SK-N-SH (cell line): ENCODE measurements around the gene CYBC1. TPM values are rescaled to one million over a fixed set of nuclear protein-coding genes. Genes with fewer than 3 reads are reported as not detected.
A peak's percentile ranks its signal among the peaks of the same experiment; 100 is the strongest.

Experiments
- CTCF ChIA-PET: fragments of 300-600, 350-600 bp; formaldehyde crosslinking; extraction: SDS; loops from one replicate; lab custom pipeline; 2021; lab: Yijun Ruan, JAX
- POLR2A ChIA-PET: fragments of 350-600 bp; sonication (Branson Sonifier 250); formaldehyde crosslinking; extraction: SDS; loops from one replicate; lab custom pipeline; 2020; ENCODE audit warnings: antibody characterized with exemption, inconsistent platforms; lab: Yijun Ruan, JAX
- DNase-seq: peaks from one replicate; pipeline ENCODE4 v3.0.0; 2012
- H2AFZ ChIP-seq: fragments of 200-600 bp; sonication (generic); 2 replicates; pipeline ENCODE4 v1.8.1; 2016; ENCODE audit warnings: antibody characterized with exemption, mild to moderate bottlenecking, low read depth
- H3F3A ChIP-seq: fragments of 200-600 bp; sonication (generic); replicated peaks from 2 replicates; pipeline ENCODE3; 2016; ENCODE audit warnings: antibody characterized with exemption, mild to moderate bottlenecking; ENCODE audit not compliant: insufficient read depth
- H3K27ac ChIP-seq, 2 experiments: fragments of 200-500 bp in 1 of 2; fragments of 200-600 bp in 1 of 2; sonication (Bioruptor generic) in 1 of 2; sonication (generic), shearing (Covaris generic) in 1 of 2; 2 replicates each; pipeline versions ENCODE4 v1.5.1 to v1.6.1; 2014 to 2016; ENCODE audit warnings: low read depth in 2 of 2, inconsistent platforms in 1 of 2, low read length in 1 of 2, mild to moderate bottlenecking in 1 of 2, mixed read lengths in 1 of 2
- H3K27me3 ChIP-seq: fragments of 200-600 bp; sonication (generic), shearing (Covaris generic); 2 replicates; pipeline ENCODE4 v1.6.1; 2016; ENCODE audit warnings: mixed run types; ENCODE audit not compliant: insufficient read depth
- H3K36me3 ChIP-seq, 2 experiments: fragments of 200-500 bp in 1 of 2; fragments of 200-600 bp in 1 of 2; sonication (Bioruptor generic) in 1 of 2; sonication (generic) in 1 of 2; replicated peaks in 1 of 2; 2 replicates each; pipeline versions ENCODE3 to v1.5.1; 2014 to 2016; ENCODE audit warnings: low read length in 1 of 2, mild to moderate bottlenecking in 1 of 2; ENCODE audit not compliant: insufficient read depth in 2 of 2, control insufficient read depth in 1 of 2
- H3K4me1 ChIP-seq, 2 experiments: fragments of 200-500 bp in 1 of 2; fragments of 200-600 bp in 1 of 2; sonication (Bioruptor generic) in 1 of 2; sonication (generic), shearing (Covaris generic) in 1 of 2; 2 replicates each; pipeline versions ENCODE4 v1.5.1 to v1.6.1; 2014 to 2016; ENCODE audit warnings: low read depth in 1 of 2, low read length in 1 of 2, mixed run types in 1 of 2; ENCODE audit not compliant: insufficient read depth in 2 of 2, control insufficient read depth in 1 of 2
- H3K4me2 ChIP-seq: fragments of 200-600 bp; sonication (generic), shearing (Covaris generic); 2 replicates; pipeline ENCODE4 v1.6.1; 2017; ENCODE audit warnings: mixed run types
- H3K4me3 ChIP-seq, 2 experiments: fragments of 200-500 bp in 1 of 2; fragments of 200-600 bp in 1 of 2; sonication (Bioruptor generic) in 1 of 2; sonication (generic), shearing (Covaris generic) in 1 of 2; 2 replicates each; pipeline versions ENCODE4 v1.5.1 to v1.8.1; 2014 to 2016; ENCODE audit warnings: low read depth in 2 of 2, inconsistent platforms in 1 of 2, low read length in 1 of 2, mild to moderate bottlenecking in 1 of 2, mixed read lengths in 1 of 2, moderate library complexity in 1 of 2
- H3K79me2 ChIP-seq: fragments of 200-600 bp; sonication (generic); 2 replicates; pipeline ENCODE4 v1.8.1; 2017; ENCODE audit warnings: mild to moderate bottlenecking; ENCODE audit not compliant: insufficient read depth
- H3K9ac ChIP-seq: fragments of 200-600 bp; sonication (generic); 2 replicates; pipeline ENCODE4 v1.6.1; 2017; ENCODE audit warnings: mixed run types
- H3K9me2 ChIP-seq: fragments of 200-600 bp; sonication (generic); 2 replicates; pipeline ENCODE4 v1.6.1; 2017; ENCODE audit warnings: mixed run types
- H3K9me3 ChIP-seq: fragments of 200-600 bp; sonication (generic); 2 replicates; pipeline ENCODE4 v1.6.1; 2017; ENCODE audit warnings: mixed run types, mild to moderate bottlenecking, moderate library complexity
- H4K20me1 ChIP-seq: fragments of 200-600 bp; sonication (generic); 2 replicates; pipeline ENCODE4 v1.6.1; 2017; ENCODE audit warnings: mild to moderate bottlenecking, mixed run types; ENCODE audit not compliant: insufficient read depth
- CTCF ChIP-seq: fragments of 200-600 bp; sonication (generic); IDR thresholded peaks from 2 replicates; pipeline ENCODE4 v1.6.1; 2017; ENCODE audit warnings: antibody characterized with exemption, mild to moderate bottlenecking, moderate library complexity
- FOSL2 ChIP-seq: IDR thresholded peaks from 2 replicates; pipeline ENCODE4 v1.4.0; 2012; ENCODE audit warnings: low read depth, mild to moderate bottlenecking, moderate library complexity, borderline replicate concordance
- FOXJ3 ChIP-seq: sonication (generic); formaldehyde crosslinking; IDR thresholded peaks from 2 replicates; pipeline ENCODE4 v1.5.1; 2020; ENCODE audit warnings: mild to moderate bottlenecking, missing genetic modification reagents
- FOXM1 ChIP-seq: IDR thresholded peaks from 2 replicates; pipeline ENCODE4 v1.4.0; 2012; ENCODE audit warnings: low read depth, mild to moderate bottlenecking
- GABPA ChIP-seq: IDR thresholded peaks from 2 replicates; pipeline ENCODE4 v1.4.0; 2012; ENCODE audit warnings: low read depth, mild to moderate bottlenecking
- JUND ChIP-seq: IDR thresholded peaks from 2 replicates; pipeline ENCODE4 v1.4.0; 2012
- MEF2A ChIP-seq: IDR thresholded peaks from 2 replicates; pipeline ENCODE4 v1.4.0; 2012; ENCODE audit warnings: low read depth, borderline replicate concordance
- NFIC ChIP-seq: IDR thresholded peaks from 2 replicates; pipeline ENCODE4 v1.4.0; 2012; ENCODE audit warnings: borderline replicate concordance
- PBX3 ChIP-seq: IDR thresholded peaks from 2 replicates; pipeline ENCODE4; 2012
- POLR2AphosphoS5 ChIP-seq: IDR thresholded peaks from 2 replicates; pipeline ENCODE4 v1.6.1; 2012; ENCODE audit warnings: low read depth, low read length
- RXRA ChIP-seq: IDR thresholded peaks from 2 replicates; pipeline ENCODE4 v1.4.0; 2012; ENCODE audit warnings: low read depth, mild to moderate bottlenecking, borderline replicate concordance
- SMC3 ChIP-seq: IDR thresholded peaks from 2 replicates; pipeline ENCODE4 v1.6.1; 2012; ENCODE audit warnings: low read depth, low read length, improper control_type of control experiment
- ZBTB33 ChIP-seq: IDR thresholded peaks from 2 replicates; pipeline ENCODE4 v1.4.0; 2012; ENCODE audit warnings: low read depth, borderline replicate concordance
- WGBS: methylation state at CpG from one replicate; pipeline ENCODE4 v1.1.6; 2017; ENCODE audit warnings: low lambda C conversion rate; 5-methylcytosine and 5-hydroxymethylcytosine counted together
- polyA plus RNA-seq, 3 experiments: library from polyadenylated mRNA; depleted of rRNA; stranded (reverse); fragments of >200 nt; gene quantifications; 2 replicates each; pipeline ENCODE4 v1.2.3, GENCODE V29; 2012

Gene CYBC1
- polyA plus RNA-seq, 1 of the 3 experiments (the other 2 are of a cell fraction) = 165 TPM

GRCh38 chr17:82408288-82408937 is 42.1 kb downstream of the CYBC1 start:
- H3K27me3 ChIP-seq = no peaks in the 10 kb centered on the region
- CTCF ChIA-PET = interaction anchor here (1.4 to 11.3 kb wide), 7 partner anchors 9 to 58 kb away, joined by 3 to 76 read pairs (median 7); partner anchors contain the start of genes HEXD and TEX19
- no peak for TF ChIP-seq GABPA
- no peak for TF ChIP-seq MEF2A
- no peak for TF ChIP-seq POLR2AphosphoS5
- TF ChIP-seq, all 33 proteins: peak for 0
- peaks cover 19% of the 10 kb centered on the region; the same call in 1 of the 2 replicates for H4K20me1 ChIP-seq
- H3K4me1 ChIP-seq = peaks cover 0 to 10% of the 10 kb centered on the region in 2 experiments; a peak in 1 of 4 replicates
- DNase-seq = no peak
- no peaks in the 10 kb centered on the region for H3K9me2 ChIP-seq
- no peak overlapping the region for H3K9ac ChIP-seq
- WGBS = 93% methylated on average over 15 of the region's 15 CpGs
- no peak overlapping the region for H2AFZ ChIP-seq
- H3K4me2 ChIP-seq = no peak overlapping the region
- H3K9me3 ChIP-seq = no peaks in the 10 kb centered on the region
- POLR2A ChIA-PET = no interaction called here
- H3K27ac ChIP-seq = no peak overlapping the region
- H3K36me3 ChIP-seq = no peaks in the 10 kb centered on the region
- H3K4me3 ChIP-seq = no peak overlapping the region
- peaks cover 6% of the 10 kb centered on the region for H3F3A ChIP-seq
- H3K79me2 ChIP-seq = peaks cover 4% of the 10 kb centered on the region; the same call in 1 of the 2 replicates

GRCh38 chr17:82407255-82407654 is 43.3 kb downstream of the CYBC1 start:
- Histone ChIP-seq H3K9ac (no peak overlapping the region), H3K9me3 (no peaks in the 10 kb centered on the region), H3K27ac (no peak overlapping the region), H3K79me2 (peaks cover 4% of the 10 kb centered on the region; the same call in 1 of the 2 replicates), H3K4me2 (no peak overlapping the region), H3K36me3 (no peaks in the 10 kb centered on the region), H3K27me3 (no peaks in the 10 kb centered on the region), H3F3A (peaks cover 5% of the 10 kb centered on the region), H4K20me1 (peaks cover 13% of the 10 kb centered on the region; the same call in 1 of the 2 replicates), H3K4me1 (no peaks in the 10 kb centered on the region), H3K4me3 (no peak overlapping the region), H2AFZ (no peak overlapping the region), H3K9me2 (no peaks in the 10 kb centered on the region)
- ChIA-PET CTCF (interaction anchor here (0.6 to 11.3 kb wide), 4 partner anchors 8 to 109 kb away, joined by 3 to 76 read pairs (median 6); partner anchors contain the start of gene TEX19), POLR2A (no interaction called here)
- TF ChIP-seq RXRA (no peak), PBX3 (no peak), FOSL2 (peak; percentile 42; the same call in 1 of the 2 replicates)
- no peak for DNase-seq
- WGBS = 74% methylated on average over 13 of the region's 13 CpGs

- Histone ChIP-seq H4K20me1 (peaks cover 7% of the 10 kb centered on the region; the same call in 1 of the 2 replicates), H3K4me2 (no peak overlapping the region), H3K27me3 (no peaks in the 10 kb centered on the region), H3F3A (peaks cover 5% of the 10 kb centered on the region), H3K4me3 (no peak overlapping the region), H3K36me3 (peaks cover 0 to 5% of the 10 kb centered on the region in 2 experiments), H2AFZ (no peak overlapping the region), H3K9me3 (no peaks in the 10 kb centered on the region), H3K4me1 (no peaks in the 10 kb centered on the region), H3K9ac (no peak overlapping the region), H3K9me2 (no peaks in the 10 kb centered on the region), H3K79me2 (peaks cover 2% of the 10 kb centered on the region; the same call in 1 of the 2 replicates), H3K27ac (no peak overlapping the region)
- no peak for DNase-seq
- CTCF ChIA-PET = interaction anchor here (1.0 to 1.5 kb wide), 3 partner anchors 11 to 105 kb away, joined by 3 to 4 read pairs (median 4); no protein-coding TSS in a partner anchor
- POLR2A ChIA-PET = no interaction called here
- 91% methylated on average over 14 of the region's 14 CpGs for WGBS
- TF ChIP-seq SMC3 = no peak
- no peak for TF ChIP-seq NFIC
- TF ChIP-seq JUND = no peak
- no peak for TF ChIP-seq FOXJ3 (CRISPR knock-in tag)
- TF ChIP-seq FOXM1 = no peak
- TF ChIP-seq ZBTB33 = no peak
- TF ChIP-seq FOSL2 = no peak
- no peak for TF ChIP-seq GABPA
- TF ChIP-seq CTCF = no peak
- TF ChIP-seq RXRA = no peak
- no peak for TF ChIP-seq PBX3
Observed at GRCh38 chr17:82406131-82406671, 44.4 kb downstream of the CYBC1 start.
